ENCODE measurements around the gene STOM. TPM values are rescaled to one million over a fixed set of nuclear protein-coding genes. Genes with fewer than 3 reads are reported as not detected.

The STOM gene
- total RNA-seq, 3 donors from 2014 or later (not counting 1 experiment from before 2014, with no cell fraction given): 185 to 241 (median 189) TPM

- no peak overlapping the region for H3K27ac ChIP-seq (ENCODE audit: low read length)
- Mint-ChIP-seq H3K27ac (no peak overlapping the region), H3K27me3 (ENCODE audit: low read depth in 2 of 2) (no peaks in the 10 kb centered on the region), H3K36me3 (peaks cover 8% of the 10 kb centered on the region), H3K9me3 (no peaks in the 10 kb centered on the region), H3K4me3 (no peak overlapping the region), H3K4me1 (peaks cover 12 to 20% of the 10 kb centered on the region in 2 donors)
- TF ChIP-seq CTCF (IDR thresholded peaks at IDR 0.05): no peak
- no peak overlapping the region for H3K4me3 ChIP-seq (ENCODE audit: low read length)
- DNase-seq: no peak
- H3K36me3 ChIP-seq (ENCODE audit: control insufficient read depth, insufficient read depth, low read length): peaks cover 44% of the 10 kb centered on the region
- no peaks in the 10 kb centered on the region for H3K27me3 ChIP-seq (ENCODE audit: control insufficient read depth, insufficient read depth, low read length)
- 96% methylated on average over 4 of the region's 6 CpGs for WGBS (ENCODE audit: insufficient coverage)
- H3K9me3 ChIP-seq (ENCODE audit: control insufficient read depth, insufficient read depth, low read length): no peaks in the 10 kb centered on the region
- intact Hi-C loops (cut with micrococcal nuclease): no loop called here
- ATAC-seq: no peak
- H3K4me1 ChIP-seq (ENCODE audit: control insufficient read depth, insufficient read depth, low read length): peaks cover 15% of the 10 kb centered on the region
Observed at GRCh38 chr9:121316378-121316777, 53.7 kb downstream of the STOM start.

GRCh38 chr9:121313458-121314152, 56.4 kb downstream of the STOM start:
- ATAC-seq (no peak), DNase-seq (no peak)
- Mint-ChIP-seq H3K36me3 (peaks cover 8% of the 10 kb centered on the region), H3K27ac (peak overlapping the region in 1 of 2 donors; percentile 69), H3K4me3 (no peak overlapping the region), H3K27me3 (ENCODE audit: low read depth in 2 of 2) (no peaks in the 10 kb centered on the region), H3K4me1 (no peaks in the 10 kb centered on the region), H3K9me3 (no peaks in the 10 kb centered on the region)
- H3K27me3 ChIP-seq (ENCODE audit: control insufficient read depth, insufficient read depth, low read length): no peaks in the 10 kb centered on the region
- TF ChIP-seq CTCF (IDR thresholded peaks at IDR 0.05): no peak
- intact Hi-C loops (cut with micrococcal nuclease): no loop called here
- no peaks in the 10 kb centered on the region for H3K4me1 ChIP-seq (ENCODE audit: control insufficient read depth, insufficient read depth, low read length)
- peaks cover 49% of the 10 kb centered on the region for H3K36me3 ChIP-seq (ENCODE audit: control insufficient read depth, insufficient read depth, low read length)
- no peaks in the 10 kb centered on the region for H3K9me3 ChIP-seq (ENCODE audit: control insufficient read depth, insufficient read depth, low read length)
- H3K4me3 ChIP-seq (ENCODE audit: low read length): no peak overlapping the region
- 98% methylated on average over 10 of the region's 10 CpGs for WGBS (ENCODE audit: insufficient coverage)
- H3K27ac ChIP-seq (ENCODE audit: low read length): no peak overlapping the region

- Mint-ChIP-seq H3K27me3 (ENCODE audit: low read depth in 2 of 2) (no peaks in the 10 kb centered on the region), H3K4me1 (peaks cover 0 to 4% of the 10 kb centered on the region in 2 donors), H3K4me3 (no peak overlapping the region), H3K9me3 (no peaks in the 10 kb centered on the region), H3K27ac (no peak overlapping the region), H3K36me3 (peaks cover 8% of the 10 kb centered on the region)
- DNase-seq: no peak
- no peak overlapping the region for H3K4me3 ChIP-seq (ENCODE audit: low read length)
- no peaks in the 10 kb centered on the region for H3K4me1 ChIP-seq (ENCODE audit: control insufficient read depth, insufficient read depth, low read length)
- no peak for ATAC-seq
- no peak overlapping the region for H3K27ac ChIP-seq (ENCODE audit: low read length)
- H3K27me3 ChIP-seq (ENCODE audit: control insufficient read depth, insufficient read depth, low read length): no peaks in the 10 kb centered on the region
- 96% methylated on average over 16 of the region's 17 CpGs for WGBS (ENCODE audit: insufficient coverage)
- intact Hi-C loops (cut with micrococcal nuclease): no loop called here
- no peaks in the 10 kb centered on the region for H3K9me3 ChIP-seq (ENCODE audit: control insufficient read depth, insufficient read depth, low read length)
- TF ChIP-seq CTCF (IDR thresholded peaks at IDR 0.05): no peak
- H3K36me3 ChIP-seq (ENCODE audit: control insufficient read depth, insufficient read depth, low read length): peaks cover 46% of the 10 kb centered on the region
Observed at GRCh38 chr9:121312169-121312568, 57.9 kb downstream of the STOM start.

DNA sequence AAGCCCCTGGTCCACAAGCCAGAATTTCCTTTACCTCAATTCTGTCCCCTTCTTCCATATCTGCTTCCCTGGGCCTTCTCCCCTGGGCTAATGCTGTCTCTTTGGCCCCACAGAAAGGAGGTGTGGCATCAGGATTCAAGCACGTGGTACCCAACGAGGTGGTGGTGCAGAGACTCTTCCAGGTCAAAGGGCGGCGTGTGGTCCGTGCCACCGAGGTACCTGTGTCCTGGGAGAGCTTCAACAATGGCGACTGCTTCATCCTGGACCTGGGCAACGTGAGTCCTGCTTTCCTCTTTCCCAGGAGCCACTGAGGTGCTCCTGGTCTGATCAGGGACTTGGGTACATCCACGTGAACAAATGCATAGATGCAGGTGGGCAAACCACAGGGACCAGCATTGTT, 59.5 kb downstream of the STOM start:
- TF ChIP-seq CTCF (IDR thresholded peaks at IDR 0.05): no peak
- intact Hi-C loops (cut with micrococcal nuclease): no loop called here
- WGBS (ENCODE audit: insufficient coverage): 91% methylated on average over 9 of the region's 9 CpGs

More for the DNA sequence above, 59.5 kb downstream of the STOM start:
- H3K27ac ChIP-seq (ENCODE audit: low read length): no peak overlapping the region
- H3K4me3 ChIP-seq (ENCODE audit: low read length): no peak overlapping the region
- Mint-ChIP-seq H3K9me3 (no peaks in the 10 kb centered on the region), H3K27me3 (ENCODE audit: low read depth in 2 of 2) (no peaks in the 10 kb centered on the region), H3K27ac (no peak overlapping the region), H3K4me3 (no peak overlapping the region), H3K4me1 (peaks cover 0 to 4% of the 10 kb centered on the region in 2 donors), H3K36me3 (peaks cover 8% of the 10 kb centered on the region)
- H3K27me3 ChIP-seq (ENCODE audit: control insufficient read depth, insufficient read depth, low read length): no peaks in the 10 kb centered on the region
- DNase-seq (no peak), ATAC-seq (no peak)
- H3K4me1 ChIP-seq (ENCODE audit: control insufficient read depth, insufficient read depth, low read length): no peaks in the 10 kb centered on the region
- H3K36me3 ChIP-seq (ENCODE audit: control insufficient read depth, insufficient read depth, low read length): peaks cover 43% of the 10 kb centered on the region
- no peaks in the 10 kb centered on the region for H3K9me3 ChIP-seq (ENCODE audit: control insufficient read depth, insufficient read depth, low read length)

All from natural killer cell (primary cell).